Stimulated activated CD4-positive, alpha-beta T cell treated with anti-CD3 and anti-CD28 coated beads, TNF-alpha, amount 100 ng/mL, for 4 hours (primary cell): ENCODE data around the gene HHIP.

Source experiments
- DNase-seq, 3 experiments: peaks; one replicate each; pipeline ENCODE4 v3.0.0-alpha.2; 2020; ENCODE audit warnings: low read depth in 3 of 3

Gene HHIP

GRCh38 chr4:144656850-144657249 lies 10.9 kb downstream of the HHIP start:
- no peak for DNase-seq

- DNase-seq: no peak
These were observed 12.1 kb downstream of the HHIP start for GRCh38 chr4:144658015-144658567.

- no peak for DNase-seq
These were observed 12.9 kb downstream of the HHIP start for GRCh38 chr4:144658903-144659302.

- DNase-seq: no peak
These were observed 13.5 kb downstream of the HHIP start for GRCh38 chr4:144659447-144659846.

- no peak for DNase-seq
These were observed 18.0 kb downstream of the HHIP start for GRCh38 chr4:144663834-144664475.

GRCh38 chr4:144666539-144667175 lies 20.7 kb downstream of the HHIP start:
- no peak for DNase-seq

GRCh38 chr4:144667500-144667899 lies 21.5 kb downstream of the HHIP start:
- no peak for DNase-seq

GRCh38 chr4:144670776-144671175 lies 24.8 kb downstream of the HHIP start:
- DNase-seq: no peak

GRCh38 chr4:144674711-144675110 lies 28.8 kb downstream of the HHIP start:
- no peak for DNase-seq

- DNase-seq: no peak
These were observed 35.9 kb downstream of the HHIP start for GRCh38 chr4:144681806-144682205.

- no peak for DNase-seq
These were observed 37.6 kb downstream of the HHIP start for GRCh38 chr4:144683516-144683915.

- no peak for DNase-seq
These were observed 40.0 kb downstream of the HHIP start for GRCh38 chr4:144685911-144686310.

- DNase-seq: no peak
These were observed 41.0 kb downstream of the HHIP start for GRCh38 chr4:144686921-144687320.

- DNase-seq: no peak
These were observed 41.5 kb downstream of the HHIP start for GRCh38 chr4:144687466-144687865.

- no peak for DNase-seq
These were observed 42.1 kb downstream of the HHIP start for GRCh38 chr4:144688035-144688569.

GRCh38 chr4:144689125-144689524 lies 43.2 kb downstream of the HHIP start:
- DNase-seq: no peak

GRCh38 chr4:144695721-144696120 lies 49.8 kb downstream of the HHIP start:
- DNase-seq: no peak

GRCh38 chr4:144696376-144696775 lies 50.4 kb downstream of the HHIP start:
- DNase-seq: no peak

GRCh38 chr4:144699565-144699964 lies 53.6 kb downstream of the HHIP start:
- no peak for DNase-seq

GRCh38 chr4:144701683-144702233 lies 55.8 kb downstream of the HHIP start:
- DNase-seq: no peak

- no peak for DNase-seq
These were observed 57.5 kb downstream of the HHIP start for GRCh38 chr4:144703494-144703893.

GRCh38 chr4:144705601-144706590 lies 59.9 kb downstream of the HHIP start:
- DNase-seq: no peak
